Mesenchymal stem cell (in vitro differentiated cells and primary cell): Measurements from ENCODE around the gene SMNDC1.

Experiments used
- DNase-seq: peaks from one replicate; pipeline ENCODE4 v3.0.0-alpha.2; 2013
- H2AFZ ChIP-seq: one replicate; pipeline ENCODE4 v1.6.1; 2013; ENCODE audit warnings: low read depth, mild to moderate bottlenecking, control low read depth, inconsistent platforms, low read length, moderate library complexity
- H2AK5ac ChIP-seq: 2 replicates; pipeline ENCODE4 v1.6.1; 2013; ENCODE audit warnings: low read length, moderate library complexity, mild to moderate bottlenecking, inconsistent platforms; ENCODE audit not compliant: severe bottlenecking
- H2BK120ac ChIP-seq: one replicate; pipeline ENCODE4 v1.6.1; 2013; ENCODE audit warnings: low read depth, mild to moderate bottlenecking, inconsistent platforms, low read length, moderate library complexity
- H2BK12ac ChIP-seq, 2 experiments: one replicate each; pipeline ENCODE4 v1.6.1; 2013; ENCODE audit warnings: inconsistent platforms in 2 of 2, low read length in 2 of 2, mild to moderate bottlenecking in 2 of 2, moderate library complexity in 2 of 2, control low read depth in 1 of 2
- H2BK15ac ChIP-seq: one replicate; pipeline ENCODE4 v1.6.1; 2013; ENCODE audit warnings: mild to moderate bottlenecking, low read depth, inconsistent platforms; ENCODE audit not compliant: poor library complexity, severe bottlenecking
- H2BK5ac ChIP-seq: 2 replicates; pipeline ENCODE4 v1.6.1; 2013; ENCODE audit warnings: low read depth, mild to moderate bottlenecking, low read length, control low read depth, inconsistent platforms; ENCODE audit not compliant: poor library complexity, severe bottlenecking
- H3K14ac ChIP-seq, 2 experiments: one replicate each; pipeline ENCODE4 v1.6.1; 2013; ENCODE audit warnings: inconsistent platforms in 2 of 2, low read length in 2 of 2, control low read depth in 1 of 2, mild to moderate bottlenecking in 1 of 2, moderate library complexity in 1 of 2
- H3K18ac ChIP-seq, 2 experiments: one replicate each; pipeline ENCODE4 v1.6.1; 2013; ENCODE audit warnings: inconsistent platforms in 2 of 2, low read length in 2 of 2, control low read depth in 1 of 2, low read depth in 1 of 2, mild to moderate bottlenecking in 1 of 2
- H3K23ac ChIP-seq, 2 experiments: one replicate each; pipeline ENCODE4 v1.6.1; 2013; ENCODE audit warnings: inconsistent platforms in 2 of 2, low read length in 2 of 2, mild to moderate bottlenecking in 2 of 2, moderate library complexity in 2 of 2, control low read depth in 1 of 2
- H3K27ac ChIP-seq: 2 replicates; pipeline ENCODE4 v1.5.1; 2013; ENCODE audit warnings: mild to moderate bottlenecking, moderate library complexity, low read length, control low read depth, inconsistent platforms; ENCODE audit not compliant: poor library complexity, severe bottlenecking
- H3K27me3 ChIP-seq, 2 experiments: 2 replicates each; pipeline versions ENCODE4 v1.6.1 to v1.7.0; 2013; ENCODE audit warnings: low read length in 2 of 2, mild to moderate bottlenecking in 2 of 2, moderate library complexity in 2 of 2, control low read depth in 1 of 2, inconsistent platforms in 1 of 2; ENCODE audit not compliant: control insufficient read depth in 1 of 2, insufficient read depth in 1 of 2
- H3K36me3 ChIP-seq, 2 experiments: 2 replicates each; pipeline versions ENCODE4 v1.6.1 to v1.7.0; 2013; ENCODE audit warnings: low read length in 2 of 2, control low read depth in 1 of 2, inconsistent platforms in 1 of 2, low read depth in 1 of 2, mild to moderate bottlenecking in 1 of 2; ENCODE audit not compliant: insufficient read depth in 2 of 2, control insufficient read depth in 1 of 2
- H3K4ac ChIP-seq, 2 experiments: one replicate each; pipeline ENCODE4 v1.6.1; 2013; ENCODE audit warnings: inconsistent platforms in 2 of 2, low read length in 2 of 2, mild to moderate bottlenecking in 2 of 2, moderate library complexity in 2 of 2, control low read depth in 1 of 2, low read depth in 1 of 2
- H3K4me1 ChIP-seq: 2 replicates; pipeline ENCODE4 v1.6.1; 2013; ENCODE audit warnings: low read depth, low read length, control low read depth; ENCODE audit not compliant: control insufficient read depth, insufficient read depth
- H3K4me2 ChIP-seq: 2 replicates; pipeline ENCODE4 v1.6.1; 2013; ENCODE audit warnings: low read length, mild to moderate bottlenecking, inconsistent platforms; ENCODE audit not compliant: poor library complexity, severe bottlenecking
- H3K4me3 ChIP-seq, 2 experiments: 2 replicates each; pipeline versions ENCODE4 v1.5.1 to v1.7.0; 2013; ENCODE audit warnings: low read length in 2 of 2, mild to moderate bottlenecking in 2 of 2, control low read depth in 1 of 2, low read depth in 1 of 2; ENCODE audit not compliant: insufficient read depth in 1 of 2
- H3K79me1 ChIP-seq: replicated peaks from 2 replicates; pipeline ENCODE4 v1.6.1; 2013; ENCODE audit warnings: mild to moderate bottlenecking, control low read depth, low read length, inconsistent platforms; ENCODE audit not compliant: poor library complexity, severe bottlenecking
- H3K9ac ChIP-seq: 2 replicates; pipeline ENCODE4 v1.7.0; 2013; ENCODE audit warnings: mild to moderate bottlenecking, low read length, moderate library complexity
- H3K9me3 ChIP-seq: 2 replicates; pipeline ENCODE4 v1.7.0; 2013; ENCODE audit warnings: mild to moderate bottlenecking, low read length; ENCODE audit not compliant: control insufficient read depth
- H4K8ac ChIP-seq: one replicate; pipeline ENCODE4 v1.6.1; 2013; ENCODE audit warnings: inconsistent platforms, mild to moderate bottlenecking, low read length, moderate library complexity
- H4K91ac ChIP-seq: one replicate; pipeline ENCODE4 v1.6.1; 2013; ENCODE audit warnings: mild to moderate bottlenecking, low read length, inconsistent platforms
- WGBS: methylation state at CpG from one replicate; pipeline ENCODE4 v1.1.7; 2013; ENCODE audit warnings: mixed read lengths; 5-methylcytosine and 5-hydroxymethylcytosine counted together

The SMNDC1 gene

DNA sequence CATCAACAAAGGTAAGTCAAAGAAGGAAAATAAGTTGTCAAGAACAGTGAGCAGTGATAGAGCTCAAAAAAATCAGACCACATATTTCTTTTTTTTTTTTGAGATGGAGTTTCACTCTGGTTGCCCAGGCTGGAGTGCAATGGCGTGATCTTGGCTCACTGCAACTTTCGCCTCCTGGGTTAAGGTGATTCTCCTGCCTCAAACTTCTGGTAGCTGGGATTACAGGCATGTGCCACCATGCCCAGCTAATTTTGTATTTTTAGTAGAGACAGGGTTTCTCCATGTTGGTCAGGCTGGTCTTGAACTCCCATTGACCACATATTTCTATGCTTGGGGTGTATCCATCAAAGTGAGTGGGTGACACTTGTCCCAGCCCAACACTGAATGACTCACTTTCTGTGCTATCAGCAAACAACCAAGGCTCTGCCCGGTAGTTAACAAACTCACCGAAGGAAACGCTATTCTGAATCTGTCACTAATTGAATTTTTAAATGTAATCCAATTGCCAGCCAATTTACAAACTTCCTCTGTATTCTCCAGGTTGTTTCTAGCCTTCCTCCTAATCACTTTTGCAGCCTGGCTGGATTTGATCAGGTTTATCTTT lies 19.6 kb upstream of the SMNDC1 start:
- H4K8ac ChIP-seq = no peak overlapping the region
- H3K23ac ChIP-seq = no peak overlapping the region
- no peak overlapping the region for H3K27ac ChIP-seq
- H3K9ac ChIP-seq = no peak overlapping the region
- H4K91ac ChIP-seq = no peak overlapping the region
- peaks cover 8% of the 10 kb centered on the region for H3K4me1 ChIP-seq
- 62% methylated on average over 5 of the region's 5 CpGs for WGBS
- H3K36me3 ChIP-seq = no peaks in the 10 kb centered on the region
- H2BK120ac ChIP-seq = no peak overlapping the region
- H3K79me1 ChIP-seq = no peaks in the 10 kb centered on the region
- no peak overlapping the region for H3K18ac ChIP-seq
- H2BK12ac ChIP-seq = no peak overlapping the region
- H3K4ac ChIP-seq = no peak overlapping the region
- H2BK15ac ChIP-seq = no peak overlapping the region
- DNase-seq = no peak
- H3K9me3 ChIP-seq = peaks cover 15% of the 10 kb centered on the region
- H2BK5ac ChIP-seq = no peak overlapping the region
- H2AK5ac ChIP-seq = no peak overlapping the region
- no peaks in the 10 kb centered on the region for H3K27me3 ChIP-seq
- no peak overlapping the region for H3K14ac ChIP-seq
- no peak overlapping the region for H2AFZ ChIP-seq
- no peak overlapping the region for H3K4me2 ChIP-seq
- no peak overlapping the region for H3K4me3 ChIP-seq

DNA sequence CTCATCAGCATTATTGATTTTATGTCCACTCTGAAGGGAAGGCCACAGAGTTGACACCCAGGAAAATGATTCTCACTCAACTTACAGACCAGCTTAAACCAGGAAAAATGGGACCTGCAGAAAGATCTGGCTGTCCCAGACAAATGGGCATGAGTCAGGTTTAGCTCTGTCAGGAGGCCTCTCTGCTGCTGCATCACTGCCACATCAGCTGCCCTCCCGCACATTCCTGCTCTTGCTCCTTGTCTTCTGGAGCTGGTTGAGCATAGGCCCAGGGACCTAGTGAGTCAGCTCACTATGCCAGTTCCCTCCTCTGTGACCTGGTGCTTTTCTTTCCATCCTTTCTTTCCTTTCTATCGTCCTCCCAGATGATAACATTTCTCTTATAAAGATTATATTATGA lies 18.8 kb upstream of the SMNDC1 start:
- no peak overlapping the region for H4K8ac ChIP-seq
- no peaks in the 10 kb centered on the region for H3K27me3 ChIP-seq
- H3K79me1 ChIP-seq = no peaks in the 10 kb centered on the region
- no peak overlapping the region for H3K4me3 ChIP-seq
- H2BK12ac ChIP-seq = peak overlapping the region in 1 of 2 experiments; percentile 10
- no peak overlapping the region for H2AK5ac ChIP-seq
- H3K23ac ChIP-seq = no peak overlapping the region
- H3K36me3 ChIP-seq = no peaks in the 10 kb centered on the region
- no peak overlapping the region for H3K4ac ChIP-seq
- no peak overlapping the region for H3K18ac ChIP-seq
- H3K27ac ChIP-seq = no peak overlapping the region
- H3K9me3 ChIP-seq = peaks cover 15% of the 10 kb centered on the region
- WGBS = 18% methylated on average over 1 of the region's 2 CpGs
- H3K4me1 ChIP-seq = peaks cover 8% of the 10 kb centered on the region
- no peak overlapping the region for H2BK5ac ChIP-seq
- no peak overlapping the region for H3K4me2 ChIP-seq
- H2BK15ac ChIP-seq = no peak overlapping the region
- no peak overlapping the region for H2BK120ac ChIP-seq
- H4K91ac ChIP-seq = no peak overlapping the region
- peak; percentile 84 for DNase-seq
- no peak overlapping the region for H2AFZ ChIP-seq
- H3K14ac ChIP-seq = no peak overlapping the region
- peak overlapping the region; percentile 38 for H3K9ac ChIP-seq

DNA sequence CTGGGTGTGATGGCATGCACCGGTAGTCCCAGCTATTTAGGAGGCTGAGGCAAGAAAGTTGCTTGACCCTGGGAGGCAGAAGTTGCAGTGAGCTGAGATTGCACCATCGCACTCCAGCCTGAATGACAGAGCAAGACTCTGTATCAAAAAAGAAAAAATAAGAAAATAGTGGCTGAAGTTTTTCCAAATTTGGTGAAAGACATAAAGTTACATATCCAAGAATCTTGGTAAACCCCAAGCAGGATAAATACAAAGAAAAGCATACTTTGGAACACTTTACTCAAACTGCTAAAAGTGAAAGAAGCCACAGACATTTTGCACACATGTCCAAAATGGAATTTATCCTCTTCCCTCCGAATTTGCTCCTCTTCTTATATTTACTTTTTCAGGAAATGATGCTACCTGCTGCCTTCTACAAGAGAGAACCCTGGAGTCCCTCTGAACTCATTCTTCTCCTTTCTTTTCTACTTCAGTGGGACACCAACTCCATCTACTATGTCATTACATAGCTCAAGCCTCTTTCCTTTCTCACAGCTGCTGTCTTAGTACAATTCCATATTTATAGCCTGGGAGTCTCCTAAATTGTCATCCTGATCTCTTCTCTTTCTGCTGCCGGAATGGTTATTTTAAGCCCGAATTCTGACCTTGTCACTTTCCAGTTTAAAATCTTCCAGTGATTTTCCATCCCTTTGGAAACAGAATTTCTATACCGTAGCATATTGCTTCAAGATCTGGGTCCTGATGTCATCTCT lies 17.3 kb upstream of the SMNDC1 start:
- H3K14ac ChIP-seq = no peak overlapping the region
- WGBS = 94% methylated on average over 5 of the region's 6 CpGs
- no peak overlapping the region for H2AFZ ChIP-seq
- H2AK5ac ChIP-seq = no peak overlapping the region
- no peaks in the 10 kb centered on the region for H3K79me1 ChIP-seq
- H3K23ac ChIP-seq = no peak overlapping the region
- no peak overlapping the region for H2BK15ac ChIP-seq
- H3K27me3 ChIP-seq = no peaks in the 10 kb centered on the region
- no peak overlapping the region for H3K4me3 ChIP-seq
- no peak overlapping the region for H3K27ac ChIP-seq
- H3K4me2 ChIP-seq = no peak overlapping the region
- H3K4me1 ChIP-seq = peaks cover 6% of the 10 kb centered on the region
- no peaks in the 10 kb centered on the region for H3K36me3 ChIP-seq
- H4K8ac ChIP-seq = no peak overlapping the region
- no peak overlapping the region for H2BK12ac ChIP-seq
- H2BK5ac ChIP-seq = no peak overlapping the region
- H2BK120ac ChIP-seq = no peak overlapping the region
- no peak for DNase-seq
- H4K91ac ChIP-seq = no peak overlapping the region
- no peak overlapping the region for H3K18ac ChIP-seq
- H3K4ac ChIP-seq = no peak overlapping the region
- H3K9me3 ChIP-seq = peaks cover 15% of the 10 kb centered on the region
- H3K9ac ChIP-seq = no peak overlapping the region

DNA sequence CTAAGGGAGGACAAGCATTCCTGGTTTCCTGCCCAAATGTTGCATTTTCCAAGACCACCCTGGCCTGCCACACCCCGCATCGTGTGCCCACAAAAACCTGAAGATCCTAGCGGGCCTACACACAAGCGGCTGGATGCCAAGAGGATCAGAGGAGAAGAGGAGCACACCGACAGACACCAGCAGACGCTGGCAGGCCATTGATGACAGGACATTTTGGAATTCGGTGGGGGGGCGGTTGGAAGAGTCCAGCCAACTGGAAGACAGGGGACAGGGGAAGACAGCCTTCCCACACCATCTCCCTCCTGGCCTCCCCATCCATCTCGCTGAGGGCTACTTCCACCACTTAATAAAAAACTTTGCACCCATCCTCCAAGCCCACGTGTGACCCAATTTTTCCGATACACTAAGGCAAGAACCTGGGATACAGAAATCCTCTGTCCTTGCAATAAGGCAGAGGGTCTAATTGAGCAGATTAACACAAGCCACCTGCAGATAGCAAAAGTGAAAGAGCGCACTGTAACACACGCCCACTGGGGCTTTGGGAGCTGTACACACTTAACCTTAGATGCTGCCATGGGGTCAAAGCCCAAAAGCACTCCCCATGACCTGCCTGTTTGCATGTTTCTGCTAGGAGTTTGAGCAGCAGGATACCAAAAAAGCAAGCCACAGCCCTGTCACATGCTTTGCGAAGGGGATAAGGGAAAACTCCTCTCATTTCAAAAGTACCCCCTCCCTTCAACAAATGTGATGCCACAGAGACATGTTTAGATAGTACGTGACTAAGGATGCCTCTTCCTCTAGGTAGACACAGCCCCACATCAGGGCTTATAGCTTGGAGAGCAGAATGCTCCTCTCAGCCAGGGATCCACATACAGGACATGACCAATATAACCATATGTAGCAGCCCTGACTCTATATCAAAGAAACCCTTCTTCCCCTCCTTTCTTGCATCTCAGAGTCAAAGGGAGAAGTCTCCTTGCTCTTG lies 13.4 kb upstream of the SMNDC1 start:
- no peaks in the 10 kb centered on the region for H3K4me1 ChIP-seq
- H3K4me3 ChIP-seq = no peak overlapping the region
- H3K27me3 ChIP-seq = no peaks in the 10 kb centered on the region
- H2AK5ac ChIP-seq = no peak overlapping the region
- no peak overlapping the region for H3K4ac ChIP-seq
- H3K36me3 ChIP-seq = no peaks in the 10 kb centered on the region
- H3K18ac ChIP-seq = no peak overlapping the region
- no peak overlapping the region for H3K14ac ChIP-seq
- H3K4me2 ChIP-seq = no peak overlapping the region
- no peak overlapping the region for H3K9ac ChIP-seq
- H3K79me1 ChIP-seq = no peaks in the 10 kb centered on the region
- no peak overlapping the region for H2BK120ac ChIP-seq
- no peak overlapping the region for H2BK15ac ChIP-seq
- 92% methylated on average over 14 of the region's 15 CpGs for WGBS
- no peak overlapping the region for H2BK12ac ChIP-seq
- H3K27ac ChIP-seq = no peak overlapping the region
- no peak for DNase-seq
- peaks cover 15% of the 10 kb centered on the region for H3K9me3 ChIP-seq
- no peak overlapping the region for H4K91ac ChIP-seq
- H2AFZ ChIP-seq = no peak overlapping the region
- H2BK5ac ChIP-seq = no peak overlapping the region
- no peak overlapping the region for H3K23ac ChIP-seq
- peak overlapping the region; percentile 50 for H4K8ac ChIP-seq
